Upper lobe of left lung (tissue), 4 donors: ENCODE results near the gene NOLC1.
A peak's percentile ranks its signal among the peaks of the same experiment; 100 is the strongest.

Experiments used
- CTCF ChIP-seq, 6 experiments: fragments of 450-650 bp in 4 of 6; fragments of 200-600 bp in 2 of 6; sonication (generic) in 2 of 6; IDR thresholded peaks; one replicate each; pipeline ENCODE4 v1.5.1; 2016 to 2019; ENCODE audit warnings: antibody characterized with exemption in 6 of 6
- EP300 ChIP-seq, 4 donors: sonication (generic); formaldehyde crosslinking; IDR thresholded peaks; one replicate each; pipeline ENCODE4 v1.5.1; 2017; ENCODE audit warnings: antibody characterized with exemption in 4 of 4, control low read depth in 2 of 4
- POLR2A ChIP-seq, 4 donors: fragments of 450-650 bp; IDR thresholded peaks; one replicate each; pipeline ENCODE4 v1.5.1; 2016 to 2017; ENCODE audit warnings: antibody characterized with exemption in 4 of 4, mild to moderate bottlenecking in 2 of 4
- POLR2AphosphoS5 ChIP-seq, 2 donors: sonication (generic); formaldehyde crosslinking; IDR thresholded peaks; one replicate each; pipeline ENCODE4 v1.5.1; 2017; ENCODE audit warnings: antibody characterized with exemption in 2 of 2

GRCh38 chr10:102132563-102133372 is 19.4 kb upstream of the NOLC1 start, which contains the start of gene PPRC1:
- TF ChIP-seq CTCF (IDR thresholded peaks at IDR 0.05), result peak; percentile 84 to 96 (median 92)
- peak; percentile 90 to 92 for TF ChIP-seq POLR2AphosphoS5 (IDR thresholded peaks at IDR 0.05)
- peak; percentile 47 to 82 (median 66) for TF ChIP-seq POLR2A (IDR thresholded peaks at IDR 0.05)
- TF ChIP-seq EP300 (IDR thresholded peaks at IDR 0.05), result no peak
